NCI-H2081 treated with DMSO at 0.1 percent for 48 hours (cell line): ENCODE data around the gene CR1L.
"Not testable (repeated sequence)": the region's sequence is repeated elsewhere in the genome, so short reads cannot be mapped to it uniquely, and the experiment has no call there.

ENCODE experiments used
- DNase-seq: peaks from one replicate; lab custom pipeline; 2025; lab: John Stamatoyannopoulos, UW

Gene CR1L

GRCh38 chr1:207745839-207746767, 101.2 kb downstream of the CR1L start:
- no peak for DNase-seq

GRCh38 chr1:207747627-207748492, 102.9 kb downstream of the CR1L start:
- DNase-seq, result no peak

GRCh38 chr1:207748737-207749528, 104.0 kb downstream of the CR1L start:
- DNase-seq, result peak; percentile 9

- DNase-seq, result no peak
These were observed 105.8 kb downstream of the CR1L start for GRCh38 chr1:207750631-207751305.

- not testable (repeated sequence) for DNase-seq
These were observed 106.5 kb downstream of the CR1L start for GRCh38 chr1:207751463-207751789.

- peak; percentile 87 for DNase-seq
These were observed 107.0 kb downstream of the CR1L start, which contains the start of gene CD46 for GRCh38 chr1:207751790-207752455. Gene CD46 (plus strand): TSS chr1:207752054. CDS start chr1:207752213, 159 bp downstream.

GRCh38 chr1:207752456-207752998, 107.6 kb downstream of the CR1L start:
- DNase-seq, result no peak

- DNase-seq, result no peak
These were observed 108.7 kb downstream of the CR1L start for GRCh38 chr1:207753611-207754010.

- no peak for DNase-seq
These were observed 109.1 kb downstream of the CR1L start for GRCh38 chr1:207754011-207754410.

GRCh38 chr1:207754974-207755700, 110.2 kb downstream of the CR1L start:
- no peak for DNase-seq

GRCh38 chr1:207755846-207756693, 111.1 kb downstream of the CR1L start:
- DNase-seq, result no peak

GRCh38 chr1:207762622-207763021, 117.7 kb downstream of the CR1L start:
- no peak for DNase-seq

GRCh38 chr1:207763091-207763490, 118.2 kb downstream of the CR1L start:
- DNase-seq, result no peak

- no peak for DNase-seq
These were observed 119.0 kb downstream of the CR1L start for GRCh38 chr1:207763972-207764371.

- no peak for DNase-seq
These were observed 121.6 kb downstream of the CR1L start for GRCh38 chr1:207766569-207766968.

GRCh38 chr1:207770514-207770913, 125.6 kb downstream of the CR1L start:
- not testable (repeated sequence) for DNase-seq
